HG02943 (cell line): Measurements from ENCODE around the gene TOM1.

Experiments used
- ATAC-seq: cut with Tn5 transposase; IDR thresholded peaks from one replicate; pipeline ENCODE4 v1.9.1; 2021; ENCODE audit warnings: mild to moderate bottlenecking, low read depth, moderate library complexity; ENCODE audit not compliant: unreplicated experiment

The TOM1 gene

DNA sequence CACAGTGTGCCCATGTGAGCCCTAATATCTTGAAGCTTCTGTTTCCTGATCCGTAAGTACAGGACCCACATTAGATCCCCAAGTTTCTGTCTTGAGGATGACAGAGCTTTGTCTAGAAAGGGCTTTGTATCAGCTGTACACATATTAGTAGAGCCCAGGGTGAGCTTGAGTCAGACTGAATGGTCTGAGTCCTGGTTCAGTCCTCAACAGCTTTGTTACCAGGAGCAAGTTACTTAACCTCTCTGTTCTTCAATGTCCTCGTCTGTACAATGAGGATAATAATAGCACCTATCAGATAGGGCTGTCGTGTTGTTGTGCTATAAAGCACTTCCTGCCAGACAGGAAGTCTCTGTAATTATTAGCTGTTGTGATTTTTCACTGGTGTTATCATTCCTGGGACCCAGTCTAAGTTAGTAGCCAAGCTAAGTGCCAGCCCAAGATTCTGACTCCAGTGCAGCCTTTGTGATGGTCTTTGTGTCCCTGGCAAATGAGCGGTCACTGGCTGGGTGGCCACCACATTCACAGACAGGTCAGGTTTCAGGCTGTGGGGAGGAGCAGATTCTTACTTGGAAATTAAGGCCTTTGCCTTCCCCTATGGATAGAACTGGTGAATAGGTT lies 6.8 kb downstream of the TOM1 start:
- no peak for ATAC-seq

DNA sequence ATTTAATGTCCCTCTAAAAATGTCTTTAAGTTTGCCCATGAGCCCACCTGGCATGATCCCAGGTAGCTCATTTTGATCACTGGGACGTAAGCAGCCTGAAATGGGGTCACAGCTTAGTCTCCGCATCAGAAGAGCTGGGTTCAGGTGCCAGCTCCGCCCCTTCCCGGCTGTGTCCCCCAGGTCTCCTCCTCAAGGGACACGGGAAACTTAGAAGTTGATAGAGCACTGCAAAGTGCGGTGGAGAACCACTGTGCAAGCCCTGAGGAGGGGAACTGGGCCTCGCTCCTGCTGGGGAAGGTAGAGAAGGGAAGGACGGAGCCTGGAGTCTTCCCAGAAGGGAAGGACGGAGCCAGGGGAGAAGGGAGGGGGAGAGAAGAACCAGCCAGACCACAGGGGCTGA lies 7.7 kb downstream of the TOM1 start:
- no peak for ATAC-seq

DNA sequence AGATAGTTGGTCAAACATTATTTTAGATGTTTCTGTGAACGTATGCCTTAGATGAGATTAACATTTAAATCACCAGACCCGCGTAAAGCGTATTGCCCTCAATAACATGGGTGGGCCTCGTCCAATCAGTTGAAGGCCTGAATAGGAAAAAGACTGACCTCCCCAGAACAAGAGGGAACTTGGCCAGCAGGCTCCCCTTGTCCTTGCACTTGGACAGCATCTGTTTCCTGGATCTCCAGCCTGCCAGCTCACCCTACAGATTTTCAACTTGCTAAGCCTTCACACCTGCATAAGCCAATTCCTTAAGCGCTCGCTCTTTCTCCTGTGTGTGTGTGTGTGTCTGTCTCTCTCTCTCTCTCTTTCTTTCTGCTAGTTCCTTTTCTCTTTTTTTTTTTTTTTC lies 8.2 kb downstream of the TOM1 start:
- no peak for ATAC-seq

DNA sequence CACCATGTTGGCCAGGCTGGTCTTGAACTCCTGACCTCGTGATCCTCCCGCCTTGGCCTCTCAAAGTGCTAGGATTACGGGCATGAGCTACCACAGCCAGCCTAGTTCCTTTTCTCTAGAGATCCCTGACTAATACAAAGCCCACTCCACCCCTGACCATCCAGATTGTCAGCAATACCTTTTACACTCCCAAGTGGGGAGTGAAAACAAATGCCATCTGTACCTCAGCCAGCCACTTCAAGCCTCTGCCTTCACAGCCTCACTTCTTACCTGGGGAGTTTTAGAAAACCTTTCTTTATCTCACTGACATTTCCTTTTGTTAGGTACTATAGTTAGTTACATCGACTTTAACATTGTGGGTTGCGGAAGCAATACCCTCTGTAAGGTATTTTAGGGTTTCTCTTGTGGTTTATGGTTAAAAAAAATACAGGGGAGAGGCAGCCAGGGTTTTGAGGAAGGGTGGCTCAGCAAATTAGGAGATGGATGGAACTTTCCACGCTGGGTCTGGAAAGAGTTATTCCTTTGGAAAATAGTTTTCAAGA lies 8.9 kb downstream of the TOM1 start:
- ATAC-seq, result peak; percentile 46

DNA sequence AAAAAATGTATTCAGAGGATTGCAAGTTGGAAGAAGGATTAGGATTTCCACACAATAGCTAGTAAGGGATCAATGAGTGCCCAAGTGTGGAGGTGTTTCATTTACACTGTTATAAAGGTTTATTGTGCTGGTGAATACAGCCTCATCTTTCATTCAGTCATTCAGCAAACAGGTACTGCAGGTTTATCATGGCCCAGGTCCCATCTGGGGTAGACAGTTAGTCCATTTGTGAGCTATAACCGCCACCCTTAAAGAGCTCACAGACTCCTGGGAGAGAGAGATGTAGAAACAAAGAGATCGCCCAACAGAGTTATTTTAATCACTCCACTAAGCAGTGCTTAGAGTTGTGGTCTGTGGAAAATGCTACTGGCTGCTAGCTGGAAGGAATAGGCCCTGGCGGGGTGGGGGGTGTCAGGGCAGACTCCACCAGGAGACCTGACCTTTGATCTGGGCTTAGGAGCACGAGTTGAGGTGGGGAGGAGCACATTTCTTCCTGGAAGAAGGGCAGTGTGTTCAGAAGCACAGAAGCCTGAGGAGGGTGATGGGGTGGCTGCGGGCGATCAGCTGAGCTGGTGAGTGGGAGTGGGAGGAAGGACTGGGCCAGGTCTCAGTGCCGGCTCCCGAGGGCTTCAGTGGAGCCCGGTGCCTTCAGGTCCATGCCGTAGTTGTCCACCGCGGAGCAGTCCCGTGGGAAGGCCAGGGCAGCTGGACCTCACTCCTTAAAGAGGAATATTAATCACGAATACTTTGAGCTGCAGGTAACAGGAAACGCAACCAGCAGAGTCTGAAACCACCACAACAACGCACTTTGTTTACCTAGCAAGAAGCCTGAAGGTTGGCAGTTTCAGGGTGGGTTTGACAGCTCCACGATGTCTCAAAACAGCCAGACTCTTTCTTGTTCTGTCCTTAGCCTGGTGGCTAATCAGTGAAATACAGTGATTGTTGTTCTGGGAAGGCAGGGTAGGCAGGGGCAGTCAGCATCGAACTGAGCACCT lies 11.2 kb downstream of the TOM1 start:
- ATAC-seq, result no peak

DNA sequence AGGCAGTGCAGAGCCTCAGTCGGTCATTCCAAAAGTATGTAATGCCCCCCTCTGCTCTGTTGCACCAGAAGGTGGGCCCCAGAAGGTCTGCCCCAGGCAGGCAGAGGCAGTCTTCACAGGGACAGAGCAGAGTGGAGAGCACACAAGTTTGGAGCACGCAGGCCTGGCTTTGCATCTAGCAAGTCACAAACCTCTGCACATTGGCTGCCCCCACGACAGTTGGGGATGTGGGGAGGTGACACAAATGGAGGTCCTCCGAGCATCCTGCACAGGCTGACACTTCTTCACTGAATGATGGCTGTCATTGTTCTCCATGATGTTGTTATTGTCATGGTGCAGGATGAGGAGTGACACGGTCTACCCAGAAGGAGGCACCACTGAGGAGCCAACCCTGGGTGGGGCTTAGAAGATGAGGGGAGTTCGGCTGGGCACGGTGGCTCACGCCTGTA lies 11.9 kb downstream of the TOM1 start:
- ATAC-seq, result no peak

DNA sequence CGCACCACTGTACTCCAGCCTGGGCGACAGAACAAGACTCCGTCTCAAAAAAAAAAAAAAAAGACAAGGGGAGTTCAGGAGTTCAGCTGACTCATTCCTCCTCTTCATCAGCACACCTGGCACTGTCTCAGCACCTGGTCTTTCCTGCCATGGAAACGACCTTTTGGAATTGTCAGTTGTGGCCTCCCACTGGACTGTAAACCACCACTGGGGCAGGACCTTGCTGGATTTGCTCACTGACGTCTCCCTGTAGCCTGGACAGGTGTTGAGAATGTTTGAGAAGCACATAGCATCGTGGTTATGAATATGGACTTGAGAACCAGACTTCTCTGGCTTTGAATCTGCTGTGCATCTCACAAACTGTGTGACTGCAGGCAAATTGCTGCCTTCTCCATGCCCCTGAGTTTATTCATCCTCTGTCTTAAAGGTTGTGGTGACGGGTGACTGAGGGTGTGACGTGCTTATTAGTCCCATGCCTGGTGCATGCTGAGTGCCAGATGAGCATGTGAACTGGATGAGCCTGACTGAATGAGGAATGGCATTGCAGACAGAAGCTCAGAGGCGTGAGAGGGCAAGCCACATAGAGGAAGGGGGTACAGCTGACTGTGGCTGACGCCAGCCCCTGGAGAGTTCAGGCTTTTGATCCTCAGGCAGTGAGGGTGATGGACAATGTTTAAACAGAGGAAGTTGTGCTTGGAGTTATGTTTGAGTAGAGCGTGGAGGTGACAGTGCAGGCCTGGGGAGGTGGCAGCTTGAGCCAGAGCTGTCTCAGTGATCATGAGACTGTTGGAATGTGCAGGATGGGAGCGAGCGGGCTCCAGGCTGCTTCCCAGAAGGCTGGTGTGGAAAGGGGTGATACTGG lies 12.7 kb downstream of the TOM1 start:
- ATAC-seq, result no peak

DNA sequence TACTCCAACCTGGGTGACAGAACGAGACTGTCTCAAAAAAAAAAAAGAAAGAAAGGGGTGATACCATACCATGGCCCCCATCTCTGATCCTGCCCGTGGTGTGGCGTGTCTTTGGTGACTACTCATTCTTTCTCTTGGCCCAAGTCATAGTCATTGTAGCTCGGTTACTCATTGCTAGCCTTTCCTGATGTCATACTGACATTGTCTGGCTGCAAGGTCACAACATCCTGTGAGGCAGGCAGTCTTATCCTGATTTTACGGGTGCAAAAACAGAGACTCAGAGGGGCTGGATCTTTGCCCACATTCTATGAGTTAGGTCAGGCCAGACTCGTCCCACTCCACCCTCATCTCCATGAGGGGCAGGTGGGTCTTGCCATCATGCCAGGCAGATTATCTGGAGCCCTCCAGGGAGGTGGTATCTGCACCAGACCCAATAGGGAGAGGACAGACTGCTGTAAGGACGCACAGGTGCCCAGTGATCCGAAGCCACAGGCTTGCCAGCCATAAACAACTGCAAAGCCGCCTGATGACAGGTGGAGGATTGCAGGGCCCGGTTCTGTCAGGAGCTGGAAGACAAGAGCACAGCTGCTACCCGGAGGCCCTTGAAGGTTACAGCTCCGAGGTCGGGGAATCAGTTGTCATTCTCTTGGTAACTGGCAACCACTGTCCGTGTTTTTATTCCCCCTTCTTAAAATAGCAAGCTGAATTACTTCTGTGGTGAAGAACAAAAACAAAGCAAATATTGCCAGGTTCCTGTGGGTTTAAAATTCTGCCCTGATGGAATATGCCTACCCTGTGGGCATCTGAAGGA lies 13.8 kb downstream of the TOM1 start:
- ATAC-seq, result no peak

DNA sequence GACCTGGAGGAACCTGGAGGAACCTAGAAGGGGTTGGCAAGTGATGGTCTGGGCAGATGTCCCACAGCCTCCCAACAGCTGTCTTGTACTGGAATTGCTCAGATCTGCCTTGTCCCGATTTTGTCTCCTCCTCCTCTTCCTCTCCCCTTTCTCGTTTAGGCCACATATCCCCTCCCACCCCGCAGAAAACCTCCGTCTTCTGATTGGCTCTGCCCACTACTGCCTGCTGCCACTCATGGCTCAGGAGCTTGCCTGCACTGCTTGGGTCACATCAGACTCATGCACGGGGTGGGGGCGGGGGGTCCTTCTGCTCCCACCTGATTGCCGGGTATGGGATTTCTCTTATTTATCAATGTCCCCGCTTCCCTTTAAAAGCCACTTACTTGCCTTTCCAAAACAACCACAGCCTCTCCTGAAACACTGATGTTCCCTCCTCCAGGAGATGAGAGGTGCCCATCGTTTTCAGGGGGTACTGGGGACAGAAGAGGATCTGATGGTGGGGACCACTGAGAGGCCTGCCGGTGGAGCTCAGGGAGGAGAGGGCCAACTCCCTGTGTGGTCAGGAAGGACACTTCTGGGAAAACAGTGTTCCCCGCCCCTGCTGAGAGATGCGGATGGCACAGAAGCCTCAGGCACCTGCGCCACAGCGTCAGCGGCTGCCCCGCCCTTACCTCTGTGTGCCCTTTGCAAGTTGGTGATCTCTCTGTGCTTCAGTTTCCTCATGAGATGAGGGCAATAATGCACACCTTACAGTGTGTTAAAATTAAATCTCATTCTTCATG lies 14.7 kb downstream of the TOM1 start:
- ATAC-seq, result no peak

DNA sequence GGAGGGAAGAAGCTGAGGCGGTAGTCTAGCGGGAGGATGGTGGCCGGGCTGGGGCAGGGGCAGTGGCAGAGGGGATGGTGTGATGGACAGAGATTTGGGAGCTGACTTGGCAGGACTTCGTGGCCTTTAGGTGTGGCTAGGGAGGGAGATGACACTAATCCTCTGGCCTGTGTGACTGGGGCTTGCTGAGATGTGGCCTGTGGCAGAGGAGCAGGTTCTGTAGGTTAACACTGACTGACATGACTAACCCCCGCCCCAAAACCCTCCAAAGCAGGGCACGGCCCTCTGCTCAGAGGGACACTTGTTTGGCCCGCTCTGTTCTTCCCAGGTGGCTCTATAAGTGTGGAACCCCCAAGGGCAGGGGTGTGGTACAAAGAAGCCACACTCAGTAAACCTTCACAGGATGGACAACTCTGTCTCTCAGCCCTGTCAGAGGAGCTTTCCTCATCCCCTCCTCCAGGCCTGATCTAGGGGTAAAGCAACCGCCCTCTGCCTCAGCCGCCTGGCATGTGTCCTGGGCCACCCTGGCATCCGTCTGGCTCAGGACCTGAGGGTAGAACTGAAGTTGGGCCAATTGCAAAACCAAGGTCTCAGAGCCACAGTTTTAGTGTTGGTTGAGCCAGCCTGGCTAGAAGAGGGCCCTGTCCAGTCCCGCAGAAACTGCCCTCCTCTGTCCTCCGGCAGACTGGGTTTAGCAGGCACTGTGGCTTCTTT lies 15.6 kb downstream of the TOM1 start:
- no peak for ATAC-seq

DNA sequence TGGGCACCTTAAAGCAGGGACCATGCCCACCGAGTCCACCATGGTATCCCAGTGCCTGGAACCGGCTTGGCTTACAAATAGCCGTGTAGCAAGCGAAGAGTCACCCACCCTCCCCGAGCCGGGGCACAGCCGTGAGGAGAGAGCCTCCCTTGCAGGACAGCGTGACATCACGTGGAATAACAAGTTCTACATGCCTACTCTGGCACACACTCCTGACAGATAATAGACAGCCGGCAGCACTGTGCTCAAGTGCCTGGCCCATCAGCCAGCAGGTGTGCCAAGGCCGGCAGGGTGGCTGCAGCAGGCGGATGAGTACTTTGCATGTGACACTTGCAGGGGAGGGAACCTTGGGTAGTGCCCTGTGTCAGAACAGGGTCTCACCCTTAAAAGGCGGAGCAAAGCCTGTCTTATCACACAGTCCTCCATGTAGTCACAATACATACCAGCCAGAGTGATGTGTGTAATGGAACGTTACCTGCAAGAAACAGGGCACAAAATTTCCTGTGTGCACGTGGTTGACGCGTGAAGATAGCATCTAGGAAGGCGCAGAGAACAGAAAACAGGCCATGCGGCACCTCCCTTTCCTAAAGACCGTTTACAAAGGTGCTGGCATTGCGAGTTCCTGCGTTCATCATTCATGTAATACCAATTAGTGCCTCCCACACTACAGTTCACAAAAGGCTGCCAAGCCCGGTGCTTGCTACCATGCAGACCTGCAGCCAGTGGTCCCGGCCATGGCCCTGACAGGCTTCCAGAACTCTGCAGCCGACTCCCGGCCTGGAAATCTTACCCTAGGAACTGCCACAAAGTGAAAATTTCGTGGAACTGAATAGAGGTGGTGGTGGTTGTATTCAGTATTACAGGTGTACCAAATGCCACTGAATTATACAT lies 16.4 kb downstream of the TOM1 start:
- no peak for ATAC-seq

DNA sequence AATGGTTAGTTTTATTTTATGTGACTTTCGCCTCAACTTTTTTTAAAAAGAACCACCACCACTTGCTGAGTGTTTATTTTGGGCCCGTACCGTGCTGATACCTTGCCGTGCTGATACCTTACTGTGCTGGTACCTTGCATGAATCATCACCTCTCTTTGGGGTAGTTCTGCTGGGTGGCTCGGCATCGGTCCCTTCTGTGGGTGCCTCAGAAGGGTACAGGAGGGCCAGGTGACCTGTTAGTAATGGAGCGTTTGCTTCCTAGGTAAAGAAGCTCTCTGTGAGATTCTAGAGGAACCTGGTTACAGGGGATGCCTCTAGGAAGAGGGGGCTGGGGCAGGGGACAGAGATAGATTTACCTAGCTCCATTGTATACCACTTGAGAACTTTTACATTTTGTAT lies 17.1 kb downstream of the TOM1 start:
- ATAC-seq, result no peak

DNA sequence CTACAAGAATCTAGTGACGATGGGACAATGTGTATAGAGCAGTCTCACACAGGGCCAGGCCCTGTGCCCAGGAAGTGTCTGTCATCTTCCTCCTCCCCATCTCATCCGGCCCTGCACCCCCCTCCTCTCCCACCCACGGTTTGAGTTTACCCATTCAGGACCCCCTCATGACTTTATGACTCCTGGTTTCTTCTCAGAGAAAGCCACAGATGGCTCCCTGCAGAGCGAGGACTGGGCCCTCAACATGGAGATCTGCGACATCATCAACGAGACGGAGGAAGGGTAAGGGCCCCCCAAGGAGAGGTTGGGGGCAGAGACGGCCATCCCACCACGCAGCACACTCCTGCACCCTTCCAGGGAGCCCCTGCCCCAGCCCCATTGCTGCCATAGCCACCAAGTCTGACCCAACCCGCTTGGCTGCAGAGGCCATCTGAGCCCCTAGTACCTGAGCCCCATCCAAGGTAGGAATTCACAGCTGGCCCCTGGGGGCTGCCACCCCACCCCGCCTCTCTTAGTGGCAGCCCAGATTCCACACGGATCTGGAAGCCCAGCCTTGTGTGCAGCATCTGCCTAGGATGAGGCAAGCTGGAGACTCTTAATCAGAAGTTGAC lies 18.1 kb downstream of the TOM1 start:
- no peak for ATAC-seq

DNA sequence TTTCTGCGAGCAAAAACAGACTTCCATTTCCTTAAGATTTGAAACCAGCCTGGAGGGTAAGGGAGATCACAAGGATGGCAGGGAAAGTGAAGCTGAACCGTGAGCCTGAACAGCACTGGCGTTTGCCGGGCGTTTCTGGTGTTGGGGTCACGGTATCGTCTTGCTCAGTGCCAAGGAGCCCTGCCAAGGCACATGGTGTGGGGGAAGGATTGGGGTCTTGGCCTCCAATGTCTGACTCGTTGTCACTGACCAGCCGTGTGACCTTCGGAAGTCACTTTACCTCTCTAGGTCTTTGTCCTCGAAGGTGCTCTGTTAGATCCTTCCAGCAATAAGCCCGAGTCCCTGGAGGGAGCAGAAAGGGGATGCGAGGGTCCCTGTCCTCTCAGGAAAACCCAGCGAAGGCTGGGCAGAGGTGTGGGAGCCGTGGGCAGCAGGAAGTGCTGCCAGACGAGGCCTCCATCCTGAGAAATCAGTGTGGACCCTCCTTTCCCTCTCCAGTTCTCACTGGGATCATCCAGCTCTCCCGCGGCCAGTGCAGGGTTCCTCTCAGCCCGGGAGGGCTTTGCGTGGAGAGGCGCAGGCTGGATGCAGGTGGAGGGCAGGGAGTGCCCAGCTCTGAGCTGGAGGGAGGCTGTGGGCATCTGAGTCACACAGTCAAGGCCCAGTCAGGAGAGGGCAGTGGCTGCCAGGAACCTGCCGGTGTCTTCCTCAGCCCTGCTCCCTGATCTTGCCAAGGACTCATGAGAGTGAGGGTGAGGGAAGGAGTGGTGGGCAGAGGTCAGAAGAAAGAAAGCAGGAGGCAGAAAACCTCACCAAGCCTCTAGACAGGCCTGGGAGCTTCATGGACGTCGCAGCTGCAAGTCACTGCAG lies 18.9 kb downstream of the TOM1 start:
- ATAC-seq, result no peak

DNA sequence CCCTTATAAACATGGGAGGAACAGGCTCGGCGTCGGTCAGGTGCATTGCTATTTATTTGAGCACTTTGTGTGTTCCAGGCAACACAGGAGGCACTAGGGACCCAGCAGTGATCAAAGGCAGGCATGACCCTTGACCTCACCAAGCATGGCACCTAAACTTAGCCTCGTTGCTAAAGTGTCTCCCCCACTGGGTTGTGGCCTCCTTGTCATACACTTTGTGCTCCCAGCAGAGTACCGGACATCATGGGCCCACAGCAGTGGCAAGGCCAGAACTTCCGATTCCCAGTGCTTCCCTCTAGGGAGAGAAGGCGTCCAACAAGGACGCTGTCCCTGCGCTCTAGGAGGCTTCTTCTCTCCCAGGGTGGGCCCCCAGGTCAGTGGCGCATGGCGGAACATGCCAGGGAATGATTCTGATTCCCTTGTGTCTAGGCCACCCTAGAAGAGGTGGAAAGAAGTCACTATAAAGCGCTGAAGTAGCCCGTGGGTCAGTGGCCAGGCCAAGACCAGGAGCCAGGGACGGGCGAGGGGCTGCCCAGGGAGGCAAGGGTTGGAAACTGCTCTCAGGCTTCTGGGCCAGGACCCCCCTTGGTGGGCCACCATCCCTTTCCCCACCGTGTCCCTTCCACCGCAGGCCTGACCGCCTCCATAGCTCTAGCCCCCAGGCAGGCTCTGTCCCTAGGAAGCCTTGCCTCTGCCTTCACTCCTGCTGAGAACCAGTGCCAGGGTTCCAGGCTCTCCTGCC lies 19.7 kb downstream of the TOM1 start:
- no peak for ATAC-seq
